GM12878 (cell line): Measurements from ENCODE around the gene SLC28A1. TPM values are rescaled to one million over a fixed set of nuclear protein-coding genes. Genes with fewer than 3 reads are reported as not detected.
A peak's percentile ranks its signal among the peaks of the same experiment; 100 is the strongest.

Experiments used
- BCLAF1 ChIP-seq: fragments of 450-650 bp; IDR thresholded peaks from 2 replicates; pipeline ENCODE4 v1.6.1; 2017; ENCODE audit warnings: antibody characterized with exemption, mild to moderate bottlenecking, moderate library complexity
- CREB1 ChIP-seq: IDR thresholded peaks from 2 replicates; pipeline ENCODE4 v1.6.1; 2012; ENCODE audit warnings: low read depth, mild to moderate bottlenecking, inconsistent platforms
- CREM ChIP-seq: IDR thresholded peaks from 2 replicates; pipeline ENCODE4 v1.6.1; 2014; ENCODE audit warnings: antibody characterized with exemption, low read depth
- EZH2 ChIP-seq: IDR thresholded peaks from 2 replicates; pipeline ENCODE4 v1.6.1; 2012; ENCODE audit warnings: low read depth, mild to moderate bottlenecking, control low read depth, inconsistent platforms, low read length, borderline replicate concordance; ENCODE audit not compliant: control insufficient read depth
- GABPA ChIP-seq: IDR thresholded peaks from 2 replicates; pipeline ENCODE4 v1.6.1; 2014; ENCODE audit warnings: antibody characterized with exemption, low read depth, mild to moderate bottlenecking, inconsistent platforms
- HCFC1 ChIP-seq: fragments of 150-350 bp; IDR thresholded peaks from 2 replicates; pipeline ENCODE4 v1.6.1; 2014; ENCODE audit warnings: low read length
- HDAC2 ChIP-seq: fragments of 200-600 bp; sonication (generic); IDR thresholded peaks from 2 replicates; pipeline ENCODE4 v1.6.1; 2017
- IKZF1 ChIP-seq: fragments of 450-650 bp; conservative IDR thresholded peaks from 2 replicates; pipeline ENCODE4 v1.6.1; 2017; ENCODE audit warnings: antibody characterized with exemption, mild to moderate bottlenecking
- KDM1A ChIP-seq: fragments of 200-600 bp; sonication (generic); IDR thresholded peaks from 2 replicates; pipeline ENCODE4 v1.6.1; 2016; ENCODE audit warnings: borderline replicate concordance
- RAD51 ChIP-seq: fragments of 450-650 bp; IDR thresholded peaks from 2 replicates; pipeline ENCODE4 v1.6.1; 2016; ENCODE audit warnings: moderate library complexity, mild to moderate bottlenecking, inconsistent platforms
- RUNX3 ChIP-seq: IDR thresholded peaks from 2 replicates; pipeline ENCODE4 v1.6.1; 2012; ENCODE audit warnings: low read length, inconsistent platforms
- SIX5 ChIP-seq: IDR thresholded peaks from 2 replicates; pipeline ENCODE4 v1.6.1; 2011; ENCODE audit warnings: mild to moderate bottlenecking, low read depth, low read length, moderate library complexity; ENCODE audit not compliant: severe bottlenecking
- SKIL ChIP-seq: fragments of 450-650 bp; IDR thresholded peaks from 2 replicates; pipeline ENCODE4 v1.6.1; 2017; ENCODE audit warnings: mild to moderate bottlenecking, low read depth, inconsistent platforms; ENCODE audit not compliant: poor library complexity, severe bottlenecking
- SMAD5 ChIP-seq: IDR thresholded peaks from 2 replicates; pipeline ENCODE4 v1.6.1; 2016; ENCODE audit warnings: antibody characterized with exemption, low read depth
- SUPT20H ChIP-seq: IDR thresholded peaks from 2 replicates; pipeline ENCODE4 v1.6.1; 2011; ENCODE audit warnings: low read depth, mild to moderate bottlenecking, low read length, moderate library complexity, borderline replicate concordance; ENCODE audit not compliant: control insufficient read depth
- TAF1 ChIP-seq: IDR thresholded peaks from 2 replicates; pipeline ENCODE4 v1.6.1; 2011; ENCODE audit warnings: mild to moderate bottlenecking, low read depth, low read length, borderline replicate concordance
- ZBTB40 ChIP-seq: fragments of 450-650 bp; IDR thresholded peaks from 2 replicates; pipeline ENCODE4 v1.6.1; 2016; ENCODE audit warnings: mild to moderate bottlenecking, moderate library complexity, borderline replicate concordance
- polyA plus RNA-seq, 11 experiments: library from polyadenylated mRNA; depleted of rRNA in 4 of 11; unstranded in 6 of 11; stranded (reverse) in 5 of 11; fragments of >200 nt; fragmentation: Nextera tagmentation in 4 of 11; fragmentation: Illumina TruSeq in 1 of 11; extraction: Ambion mirVana in 4 of 11; extraction: Trizol in 1 of 11; gene quantifications; 1 replicate in 1 of 11; 2 replicates in 10 of 11; pipeline versions ENCODE4 v1.2.1 to v1.2.3, GENCODE V29; 2011 to 2016; ENCODE audit warnings: inconsistent platforms in 2 of 11, missing spikeins in 2 of 11, low read depth in 1 of 11
- total RNA-seq, 4 experiments: library from RNA; depleted of rRNA in 3 of 4; stranded (reverse); fragments of >200 nt in 3 of 4; fragmentation: Illumina TruSeq in 1 of 4; extraction: Trizol in 1 of 4; gene quantifications; 2 replicates each; pipeline versions ENCODE4 v1.2.1 to v1.2.3, GENCODE V29; 2013 to 2021
- TF ChIP-seq, protein P1 (sequence below): fragments of 150-350 bp; IDR thresholded peaks from 2 replicates; pipeline ENCODE4 v1.6.1; 2014; ENCODE audit warnings: mild to moderate bottlenecking, low read depth, low read length

Gene SLC28A1
- total and polyA plus RNA-seq, 10 of the 15 experiments (the other 5 are each of a cell fraction or from before 2014, with no cell fraction given), result not detected

DNA sequence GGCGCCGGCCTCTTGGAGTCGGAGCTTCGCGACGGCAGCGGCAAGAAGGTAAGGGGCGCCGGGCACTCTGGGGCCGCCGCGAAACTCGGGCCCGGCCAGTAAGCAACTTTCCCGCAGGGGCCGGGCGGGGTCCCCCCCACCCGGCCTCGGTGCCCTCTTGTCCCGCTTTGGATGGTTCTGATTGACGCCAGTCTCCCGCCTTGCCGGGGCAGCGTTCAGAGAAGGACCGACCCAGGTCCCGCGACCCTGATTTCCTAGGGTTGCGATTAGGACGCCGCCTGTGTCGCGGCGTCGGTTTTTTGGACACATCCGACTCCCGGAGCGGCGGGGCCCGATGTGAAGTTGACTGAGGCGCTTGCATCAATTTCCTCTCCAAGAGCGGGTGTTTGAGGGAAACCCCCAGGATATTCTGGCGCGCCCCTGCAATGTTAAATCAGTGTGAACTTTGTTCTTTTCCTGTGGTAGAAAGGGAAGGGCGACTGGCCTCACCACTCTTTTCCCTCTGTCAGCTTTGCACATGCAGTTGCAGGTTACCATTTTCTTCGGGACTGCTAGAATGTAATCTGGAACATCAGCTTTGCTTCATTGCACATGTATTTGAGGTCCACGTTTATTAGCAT is 97.9 kb downstream of the SLC28A1 start (continued):
- TF ChIP-seq BCLAF1 (no peak), SIX5 (no peak), CREM (0 out of 2 replicates have a peak, but pooled peaks have one; percentile 6), RUNX3 (0 out of 2 replicates have a peak, but pooled peaks have one; percentile 17), ZBTB40 (no peak), SMAD5 (no peak), HCFC1 (no peak), RAD51 (no peak), SUPT20H (no peak), CREB1 (no peak), TAF1 (peak; percentile 45; the same call in 1 of the 2 replicates), IKZF1 (no peak; the same call in 1 of the 2 replicates), KDM1A (no peak), SKIL (peak; percentile 14), EZH2 (no peak), GABPA (no peak), HDAC2 (no peak)
- TF ChIP-seq, protein P1, sequence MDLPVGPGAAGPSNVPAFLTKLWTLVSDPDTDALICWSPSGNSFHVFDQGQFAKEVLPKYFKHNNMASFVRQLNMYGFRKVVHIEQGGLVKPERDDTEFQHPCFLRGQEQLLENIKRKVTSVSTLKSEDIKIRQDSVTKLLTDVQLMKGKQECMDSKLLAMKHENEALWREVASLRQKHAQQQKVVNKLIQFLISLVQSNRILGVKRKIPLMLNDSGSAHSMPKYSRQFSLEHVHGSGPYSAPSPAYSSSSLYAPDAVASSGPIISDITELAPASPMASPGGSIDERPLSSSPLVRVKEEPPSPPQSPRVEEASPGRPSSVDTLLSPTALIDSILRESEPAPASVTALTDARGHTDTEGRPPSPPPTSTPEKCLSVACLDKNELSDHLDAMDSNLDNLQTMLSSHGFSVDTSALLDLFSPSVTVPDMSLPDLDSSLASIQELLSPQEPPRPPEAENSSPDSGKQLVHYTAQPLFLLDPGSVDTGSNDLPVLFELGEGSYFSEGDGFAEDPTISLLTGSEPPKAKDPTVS, result no peak
